ENCODE results near the gene PRKCI.
"Not testable (repeated sequence)": the region's sequence is repeated elsewhere in the genome, so short reads cannot be mapped to it uniquely, and the experiment has no call there.

PRKCI gene

GRCh38 chr3:170259907-170260306 lies 37.7 kb downstream of the PRKCI start:
- no peak for TF ChIP-seq CTCF (conservative IDR thresholded peaks at IDR 0.05; ENCODE audit: control insufficient read depth, insufficient read depth, low read depth, low read length)
- no peak for DNase-seq (ENCODE audit: low read depth)
- H3K4me3 ChIP-seq (ENCODE audit: control insufficient read depth, low read depth, low read length): no peak overlapping the region

DNA sequence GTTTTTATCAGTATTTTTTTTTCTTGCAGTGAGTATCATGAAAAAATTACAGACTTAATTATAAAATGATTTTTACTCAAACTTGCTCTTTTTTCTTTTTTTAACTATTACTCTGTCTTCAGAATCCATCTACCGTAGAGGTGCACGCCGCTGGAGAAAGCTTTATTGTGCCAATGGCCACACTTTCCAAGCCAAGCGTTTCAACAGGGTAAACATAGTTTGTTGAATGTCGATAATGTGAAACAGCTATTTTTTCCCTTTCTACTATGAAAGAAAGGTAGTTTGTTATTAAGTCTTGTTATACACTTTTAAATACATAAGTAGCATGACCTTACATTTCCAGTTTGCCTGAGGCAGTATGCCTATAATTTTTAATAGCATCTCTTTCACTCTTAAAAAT lies 45.6 kb downstream of the PRKCI start:
- no peak for TF ChIP-seq CTCF (conservative IDR thresholded peaks at IDR 0.05; ENCODE audit: control insufficient read depth, insufficient read depth, low read depth, low read length)

DNA sequence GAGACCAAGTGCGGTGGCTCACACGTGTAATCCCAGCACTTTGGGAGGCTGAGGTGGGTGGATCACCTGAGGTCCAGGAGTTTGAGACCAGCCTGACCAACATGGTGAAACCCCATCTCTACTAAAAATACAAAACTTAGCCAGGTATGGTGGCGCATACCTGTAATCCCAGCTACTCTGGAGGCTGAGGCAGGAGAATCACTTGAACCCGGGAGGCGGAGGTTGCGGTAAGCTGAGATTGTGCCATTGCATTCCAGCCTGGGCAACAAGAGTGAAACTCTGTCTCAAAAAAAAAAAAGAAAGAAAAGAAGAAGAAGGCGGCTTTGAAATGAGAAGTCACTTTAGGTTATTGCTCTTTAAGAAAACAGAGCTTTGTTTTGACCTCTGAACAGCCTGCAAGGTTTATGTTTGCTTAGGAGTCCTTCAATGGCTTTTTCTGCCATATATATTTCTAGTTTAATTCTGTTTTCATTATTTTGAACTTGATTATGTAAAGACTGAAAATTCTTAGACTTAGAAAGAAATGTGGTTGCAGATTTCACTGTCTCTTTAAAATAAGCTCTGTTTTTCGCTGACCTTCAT lies 47.5 kb downstream of the PRKCI start:
- H3K4me3 ChIP-seq (ENCODE audit: control insufficient read depth, low read depth, low read length); DNase-seq (ENCODE audit: low read depth): not testable (repeated sequence)

More for the DNA sequence above, 45.6 kb downstream of the PRKCI start:
- DNase-seq (ENCODE audit: low read depth): no peak
- H3K4me3 ChIP-seq (ENCODE audit: control insufficient read depth, low read depth, low read length): no peak overlapping the region

- DNase-seq (ENCODE audit: low read depth): no peak
- H3K4me3 ChIP-seq (ENCODE audit: control insufficient read depth, low read depth, low read length): no peak overlapping the region
- no peak for TF ChIP-seq CTCF (conservative IDR thresholded peaks at IDR 0.05; ENCODE audit: control insufficient read depth, insufficient read depth, low read depth, low read length)
These were observed 48.2 kb downstream of the PRKCI start for GRCh38 chr3:170270282-170270881.

- H3K4me3 ChIP-seq (ENCODE audit: control insufficient read depth, low read depth, low read length): no peak overlapping the region
- no peak for TF ChIP-seq CTCF (conservative IDR thresholded peaks at IDR 0.05; ENCODE audit: control insufficient read depth, insufficient read depth, low read depth, low read length)
- DNase-seq (ENCODE audit: low read depth): no peak
These were observed 52.4 kb downstream of the PRKCI start for GRCh38 chr3:170274641-170275040.

DNA sequence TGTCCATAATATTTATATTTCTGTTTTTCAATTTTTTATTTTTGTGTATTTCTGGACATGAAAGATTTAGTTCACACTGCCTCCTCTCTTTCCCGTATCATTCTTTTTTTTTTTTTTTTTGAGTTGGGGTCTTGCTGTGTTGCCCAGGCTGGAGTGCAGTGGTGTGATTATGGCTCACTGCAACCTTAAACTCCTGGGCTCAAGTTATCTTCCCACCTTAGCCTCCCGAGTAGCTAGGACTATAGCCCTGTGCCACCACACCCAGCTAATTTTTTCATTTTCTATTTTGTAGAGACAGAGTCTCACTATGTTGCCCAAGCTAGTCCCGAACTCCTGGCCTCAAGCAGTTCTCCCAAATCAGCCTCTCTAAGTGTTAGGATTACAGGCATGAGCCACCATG lies 53.6 kb downstream of the PRKCI start:
- no peak for TF ChIP-seq CTCF (conservative IDR thresholded peaks at IDR 0.05; ENCODE audit: control insufficient read depth, insufficient read depth, low read depth, low read length)
- DNase-seq (ENCODE audit: low read depth): no peak
- no peak overlapping the region for H3K4me3 ChIP-seq (ENCODE audit: control insufficient read depth, low read depth, low read length)

GRCh38 chr3:170277311-170277710 lies 55.1 kb downstream of the PRKCI start:
- H3K4me3 ChIP-seq (ENCODE audit: control insufficient read depth, low read depth, low read length); DNase-seq (ENCODE audit: low read depth): not testable (repeated sequence)
